ENCODE results near the gene DLK1. TPM values are rescaled to one million over a fixed set of nuclear protein-coding genes. Genes with fewer than 3 reads are reported as not detected.

The DLK1 gene
- polyA plus RNA-seq, 1 donor (not counting 4 experiments of a cell fraction or from before 2014, with no cell fraction given) = not detected

GRCh38 chr14:100733152-100733850 is 6.6 kb downstream of the DLK1 start:
- H3K79me2 ChIP-seq (ENCODE audit: control insufficient read depth, insufficient read depth, low read length) = no peaks in the 10 kb centered on the region
- no peaks in the 10 kb centered on the region for H3K9me1 ChIP-seq (ENCODE audit: control insufficient read depth, extremely low read depth, insufficient read depth, low read length)
- no peak overlapping the region for H3K4me3 ChIP-seq (ENCODE audit: control insufficient read depth in 2 of 3, extremely low read depth in 1 of 3, insufficient read depth in 2 of 3, low read depth in 1 of 3, low read length in 3 of 3)
- TF ChIP-seq EZH2 (IDR thresholded peaks at IDR 0.05; ENCODE audit: low read length) = no peak
- no peak for TF ChIP-seq CTCF (optimal IDR thresholded peaks at IDR 0.05 in 1 of 3, IDR thresholded peaks at IDR 0.05 in 1 of 3, conservative IDR thresholded peaks at IDR 0.05 in 1 of 3; ENCODE audit: extremely low read depth in 1 of 3, insufficient read depth in 2 of 3, low read length in 3 of 3)
- H3K27me3 ChIP-seq (ENCODE audit: control insufficient read depth, extremely low read depth, insufficient read depth, low read length) = peaks cover 38% of the 10 kb centered on the region
- no peaks in the 10 kb centered on the region for H4K20me1 ChIP-seq (ENCODE audit: control insufficient read depth, extremely low read depth, insufficient read depth, low read length)
- no peaks in the 10 kb centered on the region for H3K36me3 ChIP-seq (ENCODE audit: control insufficient read depth in 2 of 2, extremely low read depth in 1 of 2, insufficient read depth in 2 of 2, low read length in 2 of 2)
- no peak overlapping the region for H3K27ac ChIP-seq (ENCODE audit: control insufficient read depth, insufficient read depth, low read length)
- no peak overlapping the region for H2AFZ ChIP-seq (ENCODE audit: control insufficient read depth, low read length)
- no peak for FAIRE-seq
- no peak overlapping the region for H3K4me2 ChIP-seq (ENCODE audit: control insufficient read depth, extremely low read depth, insufficient read depth, low read depth, low read length)
- no peak overlapping the region for H3K9ac ChIP-seq (ENCODE audit: control insufficient read depth, extremely low read depth, insufficient read depth, low read length)
- H3K4me1 ChIP-seq (ENCODE audit: control insufficient read depth, extremely low read depth, insufficient read depth, low read length) = no peaks in the 10 kb centered on the region
- DNase-seq (ENCODE audit: low read depth, low spot score) = no peak
- dilution Hi-C loops (cut with MboI; ENCODE audit: extremely low pct_ligation_motif_present, low sequenced_read_pairs) = no loop called here
- H3K9me3 ChIP-seq (ENCODE audit: control insufficient read depth, low read depth, low read length) = no peaks in the 10 kb centered on the region

- Histone ChIP-seq H4K20me1 (ENCODE audit: control insufficient read depth, extremely low read depth, insufficient read depth, low read length) (no peaks in the 10 kb centered on the region), H3K4me3 (ENCODE audit: control insufficient read depth in 2 of 3, extremely low read depth in 1 of 3, insufficient read depth in 2 of 3, low read depth in 1 of 3, low read length in 3 of 3) (no peak overlapping the region), H3K79me2 (ENCODE audit: control insufficient read depth, insufficient read depth, low read length) (no peaks in the 10 kb centered on the region), H2AFZ (ENCODE audit: control insufficient read depth, low read length) (no peak overlapping the region), H3K36me3 (ENCODE audit: control insufficient read depth in 2 of 2, extremely low read depth in 1 of 2, insufficient read depth in 2 of 2, low read length in 2 of 2) (no peaks in the 10 kb centered on the region), H3K9me1 (ENCODE audit: control insufficient read depth, extremely low read depth, insufficient read depth, low read length) (no peaks in the 10 kb centered on the region), H3K4me1 (ENCODE audit: control insufficient read depth, extremely low read depth, insufficient read depth, low read length) (no peaks in the 10 kb centered on the region), H3K27ac (ENCODE audit: control insufficient read depth, insufficient read depth, low read length) (no peak overlapping the region), H3K27me3 (ENCODE audit: control insufficient read depth, extremely low read depth, insufficient read depth, low read length) (peaks cover 30% of the 10 kb centered on the region), H3K9me3 (ENCODE audit: control insufficient read depth, low read depth, low read length) (no peaks in the 10 kb centered on the region), H3K9ac (ENCODE audit: control insufficient read depth, extremely low read depth, insufficient read depth, low read length) (no peak overlapping the region), H3K4me2 (ENCODE audit: control insufficient read depth, extremely low read depth, insufficient read depth, low read depth, low read length) (no peak overlapping the region)
- no peak for TF ChIP-seq EZH2 (IDR thresholded peaks at IDR 0.05; ENCODE audit: low read length)
- no peak for TF ChIP-seq CTCF (optimal IDR thresholded peaks at IDR 0.05 in 1 of 3, IDR thresholded peaks at IDR 0.05 in 1 of 3, conservative IDR thresholded peaks at IDR 0.05 in 1 of 3; ENCODE audit: extremely low read depth in 1 of 3, insufficient read depth in 2 of 3, low read length in 3 of 3)
- no peak for DNase-seq (ENCODE audit: low read depth, low spot score)
- FAIRE-seq = no peak
- dilution Hi-C loops (cut with MboI; ENCODE audit: extremely low pct_ligation_motif_present, low sequenced_read_pairs) = no loop called here
These were observed 7.6 kb downstream of the DLK1 start for GRCh38 chr14:100734031-100734990.
